Measurements from ENCODE around the gene SP6.

- TF ChIP-seq, protein P1, sequence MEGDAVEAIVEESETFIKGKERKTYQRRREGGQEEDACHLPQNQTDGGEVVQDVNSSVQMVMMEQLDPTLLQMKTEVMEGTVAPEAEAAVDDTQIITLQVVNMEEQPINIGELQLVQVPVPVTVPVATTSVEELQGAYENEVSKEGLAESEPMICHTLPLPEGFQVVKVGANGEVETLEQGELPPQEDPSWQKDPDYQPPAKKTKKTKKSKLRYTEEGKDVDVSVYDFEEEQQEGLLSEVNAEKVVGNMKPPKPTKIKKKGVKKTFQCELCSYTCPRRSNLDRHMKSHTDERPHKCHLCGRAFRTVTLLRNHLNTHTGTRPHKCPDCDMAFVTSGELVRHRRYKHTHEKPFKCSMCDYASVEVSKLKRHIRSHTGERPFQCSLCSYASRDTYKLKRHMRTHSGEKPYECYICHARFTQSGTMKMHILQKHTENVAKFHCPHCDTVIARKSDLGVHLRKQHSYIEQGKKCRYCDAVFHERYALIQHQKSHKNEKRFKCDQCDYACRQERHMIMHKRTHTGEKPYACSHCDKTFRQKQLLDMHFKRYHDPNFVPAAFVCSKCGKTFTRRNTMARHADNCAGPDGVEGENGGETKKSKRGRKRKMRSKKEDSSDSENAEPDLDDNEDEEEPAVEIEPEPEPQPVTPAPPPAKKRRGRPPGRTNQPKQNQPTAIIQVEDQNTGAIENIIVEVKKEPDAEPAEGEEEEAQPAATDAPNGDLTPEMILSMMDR (IDR thresholded peaks at IDR 0.05; ENCODE audit: low read depth, low read length) = no peak
- no peak for TF ChIP-seq EZH2phosphoT487 (IDR thresholded peaks at IDR 0.05; ENCODE audit: low read depth)
Measured at GRCh38 chr17:47895347-47895855, 44.4 kb upstream of the SP6 start.

Data from OCI-LY3 (cell line).